Measurements from ENCODE around the gene UBTD1. TPM values are rescaled to one million over a fixed set of nuclear protein-coding genes. Genes with fewer than 3 reads are reported as not detected.

Gene UBTD1
- total and polyA plus RNA-seq, 4 donors = 26.3 to 70.4 (median 42.9) TPM

GRCh38 chr10:97596101-97597082 lies 97.7 kb downstream of the UBTD1 start:
- H3K36me3 ChIP-seq (ENCODE audit: control insufficient read depth in 4 of 4, insufficient read depth in 4 of 4, low read length in 4 of 4) = no peaks in the 10 kb centered on the region
- peak overlapping the region; percentile 78 to 87 for H3K27ac ChIP-seq (ENCODE audit: low read depth in 1 of 2, low read length in 1 of 2)
- H3K9me3 ChIP-seq (ENCODE audit: control insufficient read depth in 4 of 4, insufficient read depth in 3 of 4, low read length in 3 of 4) = no peaks in the 10 kb centered on the region
- TF ChIP-seq CTCF (IDR thresholded peaks at IDR 0.05; ENCODE audit: control extremely low read depth, extremely low read depth) = no peak
- no peak overlapping the region for H3K9ac ChIP-seq (ENCODE audit: insufficient read depth in 1 of 2, low read length in 2 of 2)
- no peaks in the 10 kb centered on the region for H3K27me3 ChIP-seq (ENCODE audit: control insufficient read depth in 3 of 3, insufficient read depth in 3 of 3, low read length in 2 of 3)
- ATAC-seq (ENCODE audit: insufficient read depth, low FRiP score) = peak; percentile 86
- peaks cover 0 to 5% (median 0%) of the 10 kb centered on the region in 5 donors for H3K4me1 ChIP-seq (ENCODE audit: control insufficient read depth in 5 of 5, insufficient read depth in 5 of 5, low read length in 5 of 5)
- peak in 2 of 3 donors; percentile 33 to 40 for DNase-seq
- H3K4me3 ChIP-seq = no peak overlapping the region
- 61 to 72% methylated on average over 10 of the region's 10 CpGs for WGBS, 2 donors

- no peaks in the 10 kb centered on the region for H3K27me3 ChIP-seq (ENCODE audit: control insufficient read depth in 3 of 3, insufficient read depth in 3 of 3, low read length in 2 of 3)
- H3K4me3 ChIP-seq = no peak overlapping the region
- no peak for TF ChIP-seq CTCF (IDR thresholded peaks at IDR 0.05; ENCODE audit: control extremely low read depth, extremely low read depth)
- WGBS, 2 donors = 69% methylated on average over 2 of the region's 2 CpGs
- no peak overlapping the region for H3K9ac ChIP-seq (ENCODE audit: insufficient read depth in 1 of 2, low read length in 2 of 2)
- DNase-seq (no peak), ATAC-seq (ENCODE audit: insufficient read depth, low FRiP score) (no peak)
- H3K9me3 ChIP-seq (ENCODE audit: control insufficient read depth in 4 of 4, insufficient read depth in 3 of 4, low read length in 3 of 4) = no peaks in the 10 kb centered on the region
- peak overlapping the region in 1 of 2 donors; percentile 86 for H3K27ac ChIP-seq (ENCODE audit: low read depth in 1 of 2, low read length in 1 of 2)
- peaks cover 0 to 5% (median 0%) of the 10 kb centered on the region in 5 donors for H3K4me1 ChIP-seq (ENCODE audit: control insufficient read depth in 5 of 5, insufficient read depth in 5 of 5, low read length in 5 of 5)
- no peaks in the 10 kb centered on the region for H3K36me3 ChIP-seq (ENCODE audit: control insufficient read depth in 4 of 4, insufficient read depth in 4 of 4, low read length in 4 of 4)
Observed at GRCh38 chr10:97597778-97598177, 99.1 kb downstream of the UBTD1 start.

GRCh38 chr10:97598407-97599271 lies 99.9 kb downstream of the UBTD1 start:
- Histone ChIP-seq H3K36me3 (ENCODE audit: control insufficient read depth in 4 of 4, insufficient read depth in 4 of 4, low read length in 4 of 4) (no peaks in the 10 kb centered on the region), H3K4me1 (ENCODE audit: control insufficient read depth in 5 of 5, insufficient read depth in 5 of 5, low read length in 5 of 5) (peaks cover 0 to 5% (median 0%) of the 10 kb centered on the region in 5 donors), H3K4me3 (no peak overlapping the region), H3K9me3 (ENCODE audit: control insufficient read depth in 4 of 4, insufficient read depth in 3 of 4, low read length in 3 of 4) (no peaks in the 10 kb centered on the region), H3K27ac (ENCODE audit: low read depth in 1 of 2, low read length in 1 of 2) (no peak overlapping the region), H3K9ac (ENCODE audit: insufficient read depth in 1 of 2, low read length in 2 of 2) (no peak overlapping the region), H3K27me3 (ENCODE audit: control insufficient read depth in 3 of 3, insufficient read depth in 3 of 3, low read length in 2 of 3) (no peaks in the 10 kb centered on the region)
- ATAC-seq (ENCODE audit: insufficient read depth, low FRiP score) (no peak), DNase-seq (no peak)
- TF ChIP-seq CTCF (IDR thresholded peaks at IDR 0.05; ENCODE audit: control extremely low read depth, extremely low read depth) = no peak
- WGBS, 2 donors = 82 to 91% methylated on average over 17 to 19 of the region's 19 CpGs

Measured in lung (tissue), 12 donors.